HG02840 (cell line): ENCODE data around the gene TDRD10.
"Not testable (repeated sequence)": the region's sequence is repeated elsewhere in the genome, so short reads cannot be mapped to it uniquely, and the experiment has no call there.

ENCODE experiments used
- ATAC-seq: cut with Tn5 transposase; IDR thresholded peaks from one replicate; pipeline ENCODE4 v1.9.1; 2021; ENCODE audit warnings: mild to moderate bottlenecking, moderate library complexity, moderate number of reproducible peaks; ENCODE audit not compliant: unreplicated experiment, low FRiP score

TDRD10 gene

GRCh38 chr1:154478639-154479038 is 23.4 kb upstream of the TDRD10 start:
- ATAC-seq: no peak

- ATAC-seq: no peak
Measured at GRCh38 chr1:154479764-154480421, 22.1 kb upstream of the TDRD10 start.

DNA sequence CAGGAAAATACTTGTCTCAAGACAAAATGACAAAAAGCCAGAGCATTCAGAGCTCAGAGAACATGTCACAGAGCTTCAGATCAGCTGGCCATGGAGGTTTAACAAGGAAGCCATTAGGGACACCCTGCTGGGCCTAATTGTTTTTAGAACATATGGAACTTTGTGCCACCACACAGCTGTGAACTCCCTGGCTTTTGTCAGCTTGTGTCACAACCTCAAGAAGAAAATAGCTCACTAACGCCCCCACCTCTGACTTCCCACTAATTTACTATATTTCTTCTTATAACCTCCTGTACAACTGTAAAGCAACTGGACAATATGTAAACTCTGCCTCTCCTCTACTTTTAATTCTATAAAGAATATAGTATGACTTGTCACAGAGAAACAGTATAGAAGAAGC is 21.0 kb upstream of the TDRD10 start:
- ATAC-seq: no peak

- ATAC-seq: no peak
Measured at GRCh38 chr1:154483941-154484803, 17.8 kb upstream of the TDRD10 start.

- no peak for ATAC-seq
Measured at GRCh38 chr1:154485106-154485505, 16.9 kb upstream of the TDRD10 start.

GRCh38 chr1:154485910-154486496 is 16.0 kb upstream of the TDRD10 start:
- no peak for ATAC-seq

GRCh38 chr1:154486756-154487155 is 15.3 kb upstream of the TDRD10 start:
- not testable (repeated sequence) for ATAC-seq

GRCh38 chr1:154488922-154489321 is 13.1 kb upstream of the TDRD10 start:
- no peak for ATAC-seq

DNA sequence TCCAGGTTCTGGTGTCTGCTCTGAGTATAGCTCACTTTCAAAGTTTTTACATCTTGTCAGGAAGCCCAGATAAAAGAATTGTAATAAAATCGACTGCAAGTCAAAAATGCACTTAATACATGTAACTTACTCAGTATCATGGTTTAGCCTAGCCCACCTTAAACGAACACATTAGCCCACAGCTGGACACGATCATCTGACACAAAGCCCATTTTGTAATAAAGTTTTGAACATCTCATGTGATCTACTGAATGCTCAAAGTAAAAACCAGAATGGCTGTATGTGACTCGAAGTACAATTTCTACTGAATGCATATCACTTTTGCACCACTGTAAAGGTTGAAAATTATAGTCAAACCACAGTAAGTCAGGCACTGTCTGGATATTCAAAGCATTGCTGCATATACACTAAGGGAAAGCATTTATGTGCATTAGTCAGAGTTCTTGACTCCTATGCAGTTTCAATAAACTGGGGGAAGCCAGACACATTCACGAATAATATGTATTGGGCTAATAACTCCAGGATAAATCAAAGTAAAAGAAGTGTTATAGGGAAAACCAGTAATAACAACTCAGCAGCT is 12.2 kb upstream of the TDRD10 start:
- no peak for ATAC-seq

DNA sequence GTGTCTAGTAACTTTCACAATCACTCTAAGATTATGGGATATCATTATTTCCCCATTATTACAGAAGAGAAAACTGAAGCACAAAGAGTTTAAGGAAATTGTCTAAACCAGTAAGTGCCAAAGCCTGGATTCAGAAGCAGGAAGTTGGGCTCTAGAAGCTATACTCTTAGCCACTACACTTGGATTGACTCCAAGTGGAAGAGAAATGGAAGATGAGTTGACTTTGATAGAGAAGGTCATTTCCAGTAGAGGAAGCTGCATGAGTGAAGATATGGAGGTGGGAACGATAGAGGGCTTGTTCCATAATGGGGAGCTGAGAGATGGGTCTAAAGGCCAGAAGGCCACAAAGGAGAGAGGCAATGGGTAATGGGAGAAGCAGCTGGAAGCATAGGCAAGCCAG is 11.7 kb upstream of the TDRD10 start:
- ATAC-seq: no peak

GRCh38 chr1:154492115-154492514 is 9.9 kb upstream of the TDRD10 start:
- no peak for ATAC-seq

- ATAC-seq: no peak
Measured at GRCh38 chr1:154493276-154493675, 8.7 kb upstream of the TDRD10 start.

GRCh38 chr1:154495496-154496273 is 6.3 kb upstream of the TDRD10 start:
- ATAC-seq: no peak

DNA sequence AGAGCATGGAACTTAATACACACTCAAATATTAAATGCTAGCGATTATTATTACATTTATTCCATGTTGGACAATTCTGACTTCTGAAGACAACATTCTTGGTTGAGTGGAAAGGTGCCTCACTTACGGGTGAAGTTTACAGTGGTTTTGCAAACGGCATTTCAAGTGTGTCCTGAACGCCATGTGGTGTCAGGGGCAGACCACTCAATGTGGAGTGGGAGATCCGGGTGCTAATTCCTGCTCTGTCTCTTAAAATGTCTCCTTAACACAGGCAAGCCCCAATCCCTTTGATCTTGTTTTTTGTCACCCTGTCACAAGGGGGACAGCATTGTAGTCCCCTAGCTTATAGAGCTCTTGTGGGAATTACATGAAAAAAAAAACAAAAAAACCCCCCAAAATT is 5.6 kb upstream of the TDRD10 start:
- ATAC-seq: no peak

- no peak for ATAC-seq
Measured at GRCh38 chr1:154497026-154497806, 4.8 kb upstream of the TDRD10 start.

DNA sequence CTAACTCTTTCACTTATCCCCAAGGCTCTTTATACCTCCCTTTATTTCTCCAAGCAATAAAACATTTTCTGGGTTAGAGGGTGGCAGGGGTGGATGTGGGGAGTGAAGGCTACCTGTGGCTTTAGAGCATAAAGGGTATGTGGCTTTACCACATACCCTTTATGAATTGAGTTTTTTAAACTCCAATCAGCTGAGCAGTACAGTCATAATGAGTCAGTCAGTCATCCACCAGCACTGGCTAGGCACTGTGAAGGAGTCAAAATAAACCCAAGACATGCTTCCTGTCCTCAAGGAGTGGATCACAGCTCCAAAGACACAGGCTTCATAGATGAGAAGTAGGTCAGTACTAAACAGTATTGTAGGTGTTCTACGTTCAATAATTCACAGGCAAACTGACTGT is 2.6 kb upstream of the TDRD10 start:
- ATAC-seq: no peak

- ATAC-seq: no peak
Measured at GRCh38 chr1:154500533-154500932, 1.5 kb upstream of the TDRD10 start.

DNA sequence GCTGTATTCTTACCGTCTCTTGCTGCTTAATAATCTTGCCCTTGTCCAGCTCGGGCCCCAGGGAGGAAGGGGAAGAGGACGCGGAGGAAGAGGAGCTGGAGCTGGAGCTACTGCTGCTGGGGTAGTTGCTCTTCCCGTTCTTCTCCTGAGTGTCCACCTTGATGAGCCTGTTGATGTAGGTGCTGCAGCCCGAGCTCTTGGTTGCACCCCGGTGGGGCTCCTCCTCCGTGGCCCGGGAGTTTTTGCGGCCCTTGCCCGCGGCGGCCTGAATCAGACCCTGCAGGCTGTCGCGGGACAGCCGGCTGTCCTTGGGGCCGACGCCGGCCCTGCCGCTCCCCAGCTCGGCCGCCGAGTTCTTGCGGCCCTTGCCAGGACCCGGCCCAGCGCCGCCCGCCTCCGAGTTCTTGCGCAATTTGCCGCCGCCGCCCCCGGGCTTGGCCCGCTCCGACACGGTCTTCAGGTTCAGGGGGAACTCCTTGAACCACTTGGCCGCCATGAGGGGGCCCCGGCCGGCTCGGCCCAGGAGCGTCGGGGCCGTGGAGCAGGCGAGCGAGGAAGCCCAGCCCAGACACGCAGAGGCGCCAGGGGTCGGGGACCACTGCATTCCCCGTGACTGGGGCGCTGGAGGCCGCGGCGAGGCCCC is 475 bp upstream of the TDRD10 start:
- ATAC-seq: no peak

DNA sequence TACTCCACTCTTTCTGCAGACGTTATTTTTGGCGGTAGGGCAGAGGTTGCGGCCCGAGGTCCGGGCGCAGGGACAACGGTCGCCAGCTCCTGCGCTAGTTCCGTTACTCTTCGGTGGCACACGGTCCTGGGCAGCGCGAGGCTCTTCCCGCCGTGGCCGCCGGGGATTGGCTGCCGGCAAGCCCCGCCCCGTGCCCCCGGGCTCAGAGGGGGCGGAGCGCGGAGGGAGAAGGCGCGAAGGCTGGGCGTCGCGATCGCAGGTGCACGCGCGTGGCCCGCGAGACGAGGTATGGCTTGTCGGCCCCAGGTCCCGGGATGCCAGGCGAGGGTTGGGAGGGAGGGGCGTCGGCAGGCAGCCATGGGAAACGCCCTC is 711 bp downstream of the TDRD10 start:
- ATAC-seq: no peak
